D721Med (cell line): ENCODE results near the gene ANO4.

Experiments
- DNase-seq: peaks from one replicate; pipeline ENCODE4 v3.0.0; 2011; ENCODE audit warnings: low spot score; ENCODE audit not compliant: insufficient read length
- FAIRE-seq: peaks from 2 replicates; lab custom pipeline; 2011; peaks lifted over from hg19 to GRCh38; lab: Jason Lieb, UNC
- CTCF ChIP-seq: IDR thresholded peaks from 2 replicates; pipeline ENCODE4 v1.5.1; 2012; ENCODE audit warnings: mild to moderate bottlenecking, control low read depth; ENCODE audit not compliant: insufficient read depth; ENCODE audit errors: missing control alignments

The ANO4 gene

GRCh38 chr12:100794441-100795173, at the start of gene ANO4:
ANO4 (plus strand) TSS chr12:100794776; CDS start chr12:100901786, 107,010 bp downstream.
- TF ChIP-seq CTCF: no peak
- no peak for FAIRE-seq
- no peak for DNase-seq

- no peak for TF ChIP-seq CTCF
- FAIRE-seq (no peak), DNase-seq (no peak)
These were observed 49.1 kb upstream of the ANO4 start for GRCh38 chr12:100745378-100746071.

- DNase-seq: no peak
- FAIRE-seq: no peak
- no peak for TF ChIP-seq CTCF
These were observed 41.7 kb upstream of the ANO4 start for GRCh38 chr12:100752841-100753240.

GRCh38 chr12:100753837-100754236, 40.7 kb upstream of the ANO4 start:
- no peak for TF ChIP-seq CTCF
- DNase-seq (no peak), FAIRE-seq (no peak)

GRCh38 chr12:100755186-100755585, 39.4 kb upstream of the ANO4 start:
- FAIRE-seq: no peak
- TF ChIP-seq CTCF: no peak
- no peak for DNase-seq

GRCh38 chr12:100758083-100758482, 36.5 kb upstream of the ANO4 start:
- no peak for TF ChIP-seq CTCF
- no peak for FAIRE-seq
- no peak for DNase-seq

- no peak for FAIRE-seq
- no peak for DNase-seq
- TF ChIP-seq CTCF: no peak
These were observed 27.2 kb upstream of the ANO4 start for GRCh38 chr12:100767371-100767770.
